ENCODE measurements around the gene VSTM1. TPM values are rescaled to one million over a fixed set of nuclear protein-coding genes. Genes with fewer than 3 reads are reported as not detected.

Gene VSTM1
- total RNA-seq, 2 donors from 2014 or later: not detected

- H3K4me3 ChIP-seq: no peak overlapping the region
- no peak for TF ChIP-seq CTCF (IDR thresholded peaks at IDR 0.05)
- ATAC-seq (ENCODE audit: insufficient number of reproducible peaks, low FRiP score, low read depth): no peak
- H3K4me1 ChIP-seq (ENCODE audit: control insufficient read depth in 1 of 2, low read depth in 2 of 2): no peaks in the 10 kb centered on the region
- peaks cover 11% of the 10 kb centered on the region for H3K9me3 ChIP-seq
- H3K36me3 ChIP-seq: no peaks in the 10 kb centered on the region
- no peak overlapping the region for H3K27ac ChIP-seq
- H3K27me3 ChIP-seq (replicated peaks; ENCODE audit: insufficient read depth): no peaks in the 10 kb centered on the region
- no peak for DNase-seq (ENCODE audit: low spot score)
Observed at GRCh38 chr19:54084410-54084809, 20.7 kb upstream of the VSTM1 start.

GRCh38 chr19:54081032-54081431 is 17.3 kb upstream of the VSTM1 start, which contains the start of gene TARM1:
TARM1 (minus strand) TSS chr19:54081365; CDS start chr19:54081340, 25 bp downstream.
- no peak for ATAC-seq (ENCODE audit: insufficient number of reproducible peaks, low FRiP score, low read depth)

GRCh38 chr19:54077334-54077733 is 13.6 kb upstream of the VSTM1 start:
- no peak overlapping the region for H3K4me3 ChIP-seq
- no peaks in the 10 kb centered on the region for H3K27me3 ChIP-seq (replicated peaks; ENCODE audit: insufficient read depth)
- no peaks in the 10 kb centered on the region for H3K4me1 ChIP-seq (ENCODE audit: control insufficient read depth in 1 of 2, low read depth in 2 of 2)
- TF ChIP-seq CTCF (IDR thresholded peaks at IDR 0.05): no peak
- ATAC-seq (ENCODE audit: insufficient number of reproducible peaks, low FRiP score, low read depth) (no peak), DNase-seq (ENCODE audit: low spot score) (no peak)
- H3K9me3 ChIP-seq: peaks cover 6% of the 10 kb centered on the region
- no peaks in the 10 kb centered on the region for H3K36me3 ChIP-seq
- H3K27ac ChIP-seq: no peak overlapping the region

More at GRCh38 chr19:54081032-54081431, 17.3 kb upstream of the VSTM1 start, which contains the start of gene TARM1:
- no peaks in the 10 kb centered on the region for H3K27me3 ChIP-seq (replicated peaks; ENCODE audit: insufficient read depth)
- no peak within 1 kb of the TSS for H3K4me3 ChIP-seq
- H3K9me3 ChIP-seq: peaks cover 11% of the 10 kb centered on the region
- no peak within 1 kb of the TSS for H3K27ac ChIP-seq
- no peak for TF ChIP-seq CTCF (IDR thresholded peaks at IDR 0.05)
- no peaks in the 10 kb centered on the region for H3K4me1 ChIP-seq (ENCODE audit: control insufficient read depth in 1 of 2, low read depth in 2 of 2)
- no peak for DNase-seq (ENCODE audit: low spot score)
- no peaks in the 10 kb centered on the region for H3K36me3 ChIP-seq

- Histone ChIP-seq H3K36me3 (no peaks in the 10 kb centered on the region), H3K4me3 (no peak overlapping the region), H3K27me3 (replicated peaks; ENCODE audit: insufficient read depth) (no peaks in the 10 kb centered on the region), H3K27ac (no peak overlapping the region), H3K9me3 (no peaks in the 10 kb centered on the region), H3K4me1 (ENCODE audit: control insufficient read depth in 1 of 2, low read depth in 2 of 2) (no peaks in the 10 kb centered on the region)
- ATAC-seq (ENCODE audit: insufficient number of reproducible peaks, low FRiP score, low read depth) (no peak), DNase-seq (ENCODE audit: low spot score) (no peak)
- TF ChIP-seq CTCF (IDR thresholded peaks at IDR 0.05): no peak
Observed at GRCh38 chr19:54074851-54075250, 11.2 kb upstream of the VSTM1 start.

- Histone ChIP-seq H3K27me3 (replicated peaks; ENCODE audit: insufficient read depth) (no peaks in the 10 kb centered on the region), H3K27ac (no peak overlapping the region), H3K4me3 (no peak overlapping the region), H3K9me3 (no peaks in the 10 kb centered on the region), H3K4me1 (ENCODE audit: control insufficient read depth in 1 of 2, low read depth in 2 of 2) (no peaks in the 10 kb centered on the region), H3K36me3 (no peaks in the 10 kb centered on the region)
- no peak for DNase-seq (ENCODE audit: low spot score)
- no peak for ATAC-seq (ENCODE audit: insufficient number of reproducible peaks, low FRiP score, low read depth)
- TF ChIP-seq CTCF (IDR thresholded peaks at IDR 0.05): no peak
Observed at GRCh38 chr19:54073829-54074228, 10.1 kb upstream of the VSTM1 start.

All from thoracic aorta (tissue), 2 donors.